SK-N-SH (cell line): ENCODE data around the gene CA12. TPM values are rescaled to one million over a fixed set of nuclear protein-coding genes. Genes with fewer than 3 reads are reported as not detected.

Source experiments
- CTCF ChIA-PET: fragments of 300-600, 350-600 bp; formaldehyde crosslinking; extraction: SDS; loops from one replicate; lab custom pipeline; 2021; lab: Yijun Ruan, JAX
- POLR2A ChIA-PET: fragments of 350-600 bp; sonication (Branson Sonifier 250); formaldehyde crosslinking; extraction: SDS; loops from one replicate; lab custom pipeline; 2020; ENCODE audit warnings: antibody characterized with exemption, inconsistent platforms; lab: Yijun Ruan, JAX
- DNase-seq: peaks from one replicate; pipeline ENCODE4 v3.0.0; 2012
- H2AFZ ChIP-seq: fragments of 200-600 bp; sonication (generic); 2 replicates; pipeline ENCODE4 v1.8.1; 2016; ENCODE audit warnings: antibody characterized with exemption, mild to moderate bottlenecking, low read depth
- H3F3A ChIP-seq: fragments of 200-600 bp; sonication (generic); replicated peaks from 2 replicates; pipeline ENCODE3; 2016; ENCODE audit warnings: antibody characterized with exemption, mild to moderate bottlenecking; ENCODE audit not compliant: insufficient read depth
- H3K27ac ChIP-seq, 2 experiments: fragments of 200-500 bp in 1 of 2; fragments of 200-600 bp in 1 of 2; sonication (Bioruptor generic) in 1 of 2; sonication (generic), shearing (Covaris generic) in 1 of 2; 2 replicates each; pipeline versions ENCODE4 v1.5.1 to v1.6.1; 2014 to 2016; ENCODE audit warnings: low read depth in 2 of 2, inconsistent platforms in 1 of 2, low read length in 1 of 2, mild to moderate bottlenecking in 1 of 2, mixed read lengths in 1 of 2
- H3K27me3 ChIP-seq: fragments of 200-600 bp; sonication (generic), shearing (Covaris generic); 2 replicates; pipeline ENCODE4 v1.6.1; 2016; ENCODE audit warnings: mixed run types; ENCODE audit not compliant: insufficient read depth
- H3K36me3 ChIP-seq, 2 experiments: fragments of 200-500 bp in 1 of 2; fragments of 200-600 bp in 1 of 2; sonication (Bioruptor generic) in 1 of 2; sonication (generic) in 1 of 2; replicated peaks in 1 of 2; 2 replicates each; pipeline versions ENCODE3 to v1.5.1; 2014 to 2016; ENCODE audit warnings: low read length in 1 of 2, mild to moderate bottlenecking in 1 of 2; ENCODE audit not compliant: insufficient read depth in 2 of 2, control insufficient read depth in 1 of 2
- H3K4me1 ChIP-seq, 2 experiments: fragments of 200-500 bp in 1 of 2; fragments of 200-600 bp in 1 of 2; sonication (Bioruptor generic) in 1 of 2; sonication (generic), shearing (Covaris generic) in 1 of 2; 2 replicates each; pipeline versions ENCODE4 v1.5.1 to v1.6.1; 2014 to 2016; ENCODE audit warnings: low read depth in 1 of 2, low read length in 1 of 2, mixed run types in 1 of 2; ENCODE audit not compliant: insufficient read depth in 2 of 2, control insufficient read depth in 1 of 2
- H3K4me2 ChIP-seq: fragments of 200-600 bp; sonication (generic), shearing (Covaris generic); 2 replicates; pipeline ENCODE4 v1.6.1; 2017; ENCODE audit warnings: mixed run types
- H3K4me3 ChIP-seq, 2 experiments: fragments of 200-500 bp in 1 of 2; fragments of 200-600 bp in 1 of 2; sonication (Bioruptor generic) in 1 of 2; sonication (generic), shearing (Covaris generic) in 1 of 2; 2 replicates each; pipeline versions ENCODE4 v1.5.1 to v1.8.1; 2014 to 2016; ENCODE audit warnings: low read depth in 2 of 2, inconsistent platforms in 1 of 2, low read length in 1 of 2, mild to moderate bottlenecking in 1 of 2, mixed read lengths in 1 of 2, moderate library complexity in 1 of 2
- H3K79me2 ChIP-seq: fragments of 200-600 bp; sonication (generic); 2 replicates; pipeline ENCODE4 v1.8.1; 2017; ENCODE audit warnings: mild to moderate bottlenecking; ENCODE audit not compliant: insufficient read depth
- H3K9ac ChIP-seq: fragments of 200-600 bp; sonication (generic); 2 replicates; pipeline ENCODE4 v1.6.1; 2017; ENCODE audit warnings: mixed run types
- H3K9me2 ChIP-seq: fragments of 200-600 bp; sonication (generic); 2 replicates; pipeline ENCODE4 v1.6.1; 2017; ENCODE audit warnings: mixed run types
- H3K9me3 ChIP-seq: fragments of 200-600 bp; sonication (generic); 2 replicates; pipeline ENCODE4 v1.6.1; 2017; ENCODE audit warnings: mixed run types, mild to moderate bottlenecking, moderate library complexity
- H4K20me1 ChIP-seq: fragments of 200-600 bp; sonication (generic); 2 replicates; pipeline ENCODE4 v1.6.1; 2017; ENCODE audit warnings: mild to moderate bottlenecking, mixed run types; ENCODE audit not compliant: insufficient read depth
- EP300 ChIP-seq, 2 experiments: IDR thresholded peaks; 2 replicates each; pipeline versions ENCODE4 v1.4.0 to v1.6.1; 2012; ENCODE audit warnings: borderline replicate concordance in 1 of 2, low read depth in 1 of 2, low read length in 1 of 2
- EZH2phosphoT487 ChIP-seq: fragments of 200-600 bp; sonication (generic); IDR thresholded peaks from 2 replicates; pipeline ENCODE4 v1.6.1; 2017; ENCODE audit warnings: low read depth, mixed run types, mild to moderate bottlenecking, antibody characterized with exemption, moderate library complexity, borderline replicate concordance
- FOXJ3 ChIP-seq: sonication (generic); formaldehyde crosslinking; IDR thresholded peaks from 2 replicates; pipeline ENCODE4 v1.5.1; 2020; ENCODE audit warnings: mild to moderate bottlenecking, missing genetic modification reagents
- JUND ChIP-seq: IDR thresholded peaks from 2 replicates; pipeline ENCODE4 v1.4.0; 2012
- NFIC ChIP-seq: IDR thresholded peaks from 2 replicates; pipeline ENCODE4 v1.4.0; 2012; ENCODE audit warnings: borderline replicate concordance
- POLR2AphosphoS5 ChIP-seq: IDR thresholded peaks from 2 replicates; pipeline ENCODE4 v1.6.1; 2012; ENCODE audit warnings: low read depth, low read length
- RAD21 ChIP-seq: IDR thresholded peaks from 2 replicates; pipeline ENCODE4 v1.6.1; 2012; ENCODE audit warnings: mild to moderate bottlenecking, low read length
- RCOR1 ChIP-seq: fragments of 150-350 bp; IDR thresholded peaks from 2 replicates; pipeline ENCODE4 v1.6.1; 2017; ENCODE audit warnings: antibody characterized with exemption, low read length
- RXRA ChIP-seq: IDR thresholded peaks from 2 replicates; pipeline ENCODE4 v1.4.0; 2012; ENCODE audit warnings: low read depth, mild to moderate bottlenecking, borderline replicate concordance
- SIN3A ChIP-seq: IDR thresholded peaks from 2 replicates; pipeline ENCODE4 v1.6.1; 2012; ENCODE audit warnings: low read depth, mild to moderate bottlenecking, low read length, moderate library complexity, borderline replicate concordance
- TAF1 ChIP-seq: IDR thresholded peaks from 2 replicates; pipeline ENCODE4 v1.6.1; 2012; ENCODE audit warnings: low read depth, mild to moderate bottlenecking, low read length, moderate library complexity, borderline replicate concordance
- YY1 ChIP-seq: IDR thresholded peaks from 2 replicates; pipeline ENCODE4 v1.4.0; 2012; ENCODE audit warnings: low read depth, mild to moderate bottlenecking
- WGBS: methylation state at CpG from one replicate; pipeline ENCODE4 v1.1.6; 2017; ENCODE audit warnings: low lambda C conversion rate; 5-methylcytosine and 5-hydroxymethylcytosine counted together
- polyA plus RNA-seq, 3 experiments: library from polyadenylated mRNA; depleted of rRNA; stranded (reverse); fragments of >200 nt; gene quantifications; 2 replicates each; pipeline ENCODE4 v1.2.3, GENCODE V29; 2012
- TF ChIP-seq, protein P1 (sequence below): IDR thresholded peaks from 2 replicates; pipeline ENCODE4; 2012
- TF ChIP-seq, protein P2 (sequence below): IDR thresholded peaks from 2 replicates; pipeline ENCODE4 v1.4.0; 2012; ENCODE audit warnings: low read depth, borderline replicate concordance
- TF ChIP-seq, protein P3 (sequence below): IDR thresholded peaks from 2 replicates; pipeline ENCODE4 v1.4.0; 2012; ENCODE audit warnings: low read depth, borderline replicate concordance
- TF ChIP-seq, protein P4 (sequence below): IDR thresholded peaks from 2 replicates; pipeline ENCODE4 v1.4.0; 2012; ENCODE audit warnings: low read depth

CA12 gene
- polyA plus RNA-seq, 1 of the 3 experiments (the other 2 are of a cell fraction) = 39.4 TPM

DNA sequence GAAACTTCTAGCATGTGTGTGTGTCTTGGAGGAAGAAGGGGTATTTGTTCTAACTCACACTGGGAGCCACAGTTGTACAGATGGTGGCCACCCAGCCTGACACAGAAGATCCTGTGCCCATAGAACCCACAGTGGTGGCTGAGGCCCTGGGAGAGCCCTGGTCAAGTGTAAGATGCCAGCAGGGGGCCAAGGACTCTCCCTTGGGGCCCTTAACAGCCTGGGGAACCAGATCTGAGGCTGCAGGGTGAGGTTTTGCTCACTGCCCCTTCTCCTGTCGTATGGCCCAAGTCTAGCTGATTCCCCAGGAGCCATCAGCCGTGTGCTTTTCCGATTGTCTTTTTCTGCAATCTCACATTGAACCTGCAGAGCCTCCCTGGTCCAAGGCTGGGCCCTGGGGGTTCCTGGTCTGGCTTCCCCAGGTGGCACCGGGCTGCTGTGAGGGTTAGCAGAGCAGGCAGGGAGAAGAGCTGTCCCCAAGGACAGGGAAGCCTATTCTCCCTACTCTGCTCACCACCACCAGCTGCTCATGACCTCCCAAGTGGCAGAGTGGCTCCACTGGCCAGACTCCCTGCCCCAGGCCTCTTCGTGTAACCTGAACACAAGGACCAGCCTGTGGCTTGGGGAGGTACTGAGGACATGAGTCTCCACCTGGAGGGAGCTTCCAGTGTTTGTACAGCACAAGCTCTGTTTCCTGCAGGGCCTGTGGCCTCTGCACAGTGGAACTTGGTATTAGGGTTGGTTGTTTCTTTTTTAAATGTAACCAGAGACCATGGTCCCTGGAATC lies 51.9 kb downstream of the CA12 start:
- Histone ChIP-seq H3F3A (peaks cover 13% of the 10 kb centered on the region), H3K9me2 (no peaks in the 10 kb centered on the region), H4K20me1 (no peaks in the 10 kb centered on the region), H3K4me2 (no peak overlapping the region), H3K9me3 (no peaks in the 10 kb centered on the region), H3K27me3 (no peaks in the 10 kb centered on the region), H3K4me3 (no peak overlapping the region), H3K79me2 (no peaks in the 10 kb centered on the region), H3K9ac (no peak overlapping the region), H2AFZ (no peak overlapping the region), H3K36me3 (peaks cover 0 to 4% of the 10 kb centered on the region in 2 experiments), H3K27ac (no peak overlapping the region), H3K4me1 (peaks cover 11% of the 10 kb centered on the region in 2 experiments; a peak in 3 of 4 replicates)
- TF ChIP-seq, protein P1, sequence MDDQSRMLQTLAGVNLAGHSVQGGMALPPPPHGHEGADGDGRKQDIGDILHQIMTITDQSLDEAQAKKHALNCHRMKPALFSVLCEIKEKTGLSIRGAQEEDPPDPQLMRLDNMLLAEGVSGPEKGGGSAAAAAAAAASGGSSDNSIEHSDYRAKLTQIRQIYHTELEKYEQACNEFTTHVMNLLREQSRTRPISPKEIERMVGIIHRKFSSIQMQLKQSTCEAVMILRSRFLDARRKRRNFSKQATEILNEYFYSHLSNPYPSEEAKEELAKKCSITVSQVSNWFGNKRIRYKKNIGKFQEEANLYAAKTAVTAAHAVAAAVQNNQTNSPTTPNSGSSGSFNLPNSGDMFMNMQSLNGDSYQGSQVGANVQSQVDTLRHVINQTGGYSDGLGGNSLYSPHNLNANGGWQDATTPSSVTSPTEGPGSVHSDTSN = no peak
- TF ChIP-seq POLR2AphosphoS5 = no peak
- no peak for TF ChIP-seq JUND
- TF ChIP-seq, protein P2, sequence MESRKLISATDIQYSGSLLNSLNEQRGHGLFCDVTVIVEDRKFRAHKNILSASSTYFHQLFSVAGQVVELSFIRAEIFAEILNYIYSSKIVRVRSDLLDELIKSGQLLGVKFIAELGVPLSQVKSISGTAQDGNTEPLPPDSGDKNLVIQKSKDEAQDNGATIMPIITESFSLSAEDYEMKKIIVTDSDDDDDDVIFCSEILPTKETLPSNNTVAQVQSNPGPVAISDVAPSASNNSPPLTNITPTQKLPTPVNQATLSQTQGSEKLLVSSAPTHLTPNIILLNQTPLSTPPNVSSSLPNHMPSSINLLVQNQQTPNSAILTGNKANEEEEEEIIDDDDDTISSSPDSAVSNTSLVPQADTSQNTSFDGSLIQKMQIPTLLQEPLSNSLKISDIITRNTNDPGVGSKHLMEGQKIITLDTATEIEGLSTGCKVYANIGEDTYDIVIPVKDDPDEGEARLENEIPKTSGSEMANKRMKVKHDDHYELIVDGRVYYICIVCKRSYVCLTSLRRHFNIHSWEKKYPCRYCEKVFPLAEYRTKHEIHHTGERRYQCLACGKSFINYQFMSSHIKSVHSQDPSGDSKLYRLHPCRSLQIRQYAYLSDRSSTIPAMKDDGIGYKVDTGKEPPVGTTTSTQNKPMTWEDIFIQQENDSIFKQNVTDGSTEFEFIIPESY = no peak
- TF ChIP-seq, protein P3, sequence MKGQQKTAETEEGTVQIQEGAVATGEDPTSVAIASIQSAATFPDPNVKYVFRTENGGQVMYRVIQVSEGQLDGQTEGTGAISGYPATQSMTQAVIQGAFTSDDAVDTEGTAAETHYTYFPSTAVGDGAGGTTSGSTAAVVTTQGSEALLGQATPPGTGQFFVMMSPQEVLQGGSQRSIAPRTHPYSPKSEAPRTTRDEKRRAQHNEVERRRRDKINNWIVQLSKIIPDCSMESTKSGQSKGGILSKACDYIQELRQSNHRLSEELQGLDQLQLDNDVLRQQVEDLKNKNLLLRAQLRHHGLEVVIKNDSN = no peak
- no peak for TF ChIP-seq SIN3A
- TF ChIP-seq NFIC = no peak
- CTCF ChIA-PET = interaction anchor here (1.1 kb wide), 1 partner anchor 29 kb away, joined by 3 read pairs; no protein-coding TSS in a partner anchor
- 96% methylated on average over 4 of the region's 5 CpGs for WGBS
- POLR2A ChIA-PET = no interaction called here
- DNase-seq = no peak

DNA sequence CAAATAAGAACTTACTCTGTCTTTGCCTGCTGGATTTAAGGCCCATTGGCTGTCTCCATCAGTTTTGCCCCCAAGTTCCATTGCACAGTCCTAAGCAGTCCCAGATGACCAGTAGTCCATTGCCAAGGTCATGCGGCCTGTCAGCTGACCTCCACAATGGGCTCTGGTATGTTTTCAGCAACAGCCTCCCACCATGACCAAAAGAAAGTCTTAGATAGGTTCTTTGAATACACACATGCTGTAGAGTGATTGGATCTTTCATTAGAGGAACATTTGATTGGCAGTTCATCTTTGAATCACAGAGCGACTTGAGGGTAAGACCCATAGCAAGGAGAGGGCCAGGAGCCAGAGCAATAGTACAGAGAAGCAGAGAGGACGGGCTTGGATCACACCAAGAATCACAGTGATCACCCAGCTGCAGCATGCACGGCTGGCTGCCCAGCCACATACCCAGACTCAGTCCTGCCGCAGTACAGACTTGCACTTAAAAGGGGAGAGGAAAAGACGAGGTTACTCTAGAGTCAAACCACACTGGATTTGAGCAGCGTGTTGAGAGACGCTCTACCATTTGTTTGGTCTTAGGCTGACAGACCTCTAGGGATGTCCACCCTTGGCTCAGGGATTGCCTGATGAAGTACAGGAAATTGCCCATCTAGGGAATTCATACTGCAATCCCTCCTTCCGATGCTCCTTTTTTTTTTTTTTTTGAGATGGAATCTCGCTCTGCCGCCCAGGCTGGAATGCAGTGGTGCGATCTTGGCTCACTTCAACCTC lies 53.8 kb downstream of the CA12 start:
- Histone ChIP-seq H3K9me2 (no peaks in the 10 kb centered on the region), H3K4me2 (no peak overlapping the region), H4K20me1 (no peaks in the 10 kb centered on the region), H3F3A (peaks cover 10% of the 10 kb centered on the region), H3K9ac (no peak overlapping the region), H3K36me3 (peaks cover 0 to 4% of the 10 kb centered on the region in 2 experiments), H3K9me3 (no peaks in the 10 kb centered on the region), H3K4me3 (no peak overlapping the region), H3K4me1 (peaks cover 10 to 14% of the 10 kb centered on the region in 2 experiments; a peak in 3 of 4 replicates), H3K27me3 (no peaks in the 10 kb centered on the region), H2AFZ (no peak overlapping the region), H3K79me2 (no peaks in the 10 kb centered on the region), H3K27ac (no peak overlapping the region)
- no peak for DNase-seq
- CTCF ChIA-PET = interaction anchor here (1.4 kb wide), 1 partner anchor 280 kb away, joined by 3 read pairs; no protein-coding TSS in a partner anchor
- WGBS = 98% methylated on average over 12 of the region's 12 CpGs
- POLR2A ChIA-PET = no interaction called here
- TF ChIP-seq YY1 (no peak), RAD21 (no peak), RCOR1 (no peak), NFIC (no peak), EZH2phosphoT487 (no peak), EP300 (IDR thresholded peaks at IDR 0.05; ENCODE audit: borderline replicate concordance in 1 of 2, low read depth in 1 of 2, low read length in 1 of 2) (no peak), TAF1 (no peak), RXRA (no peak), FOXJ3 (CRISPR knock-in tag) (no peak)
- TF ChIP-seq, protein P2 = no peak
- TF ChIP-seq, protein P4, sequence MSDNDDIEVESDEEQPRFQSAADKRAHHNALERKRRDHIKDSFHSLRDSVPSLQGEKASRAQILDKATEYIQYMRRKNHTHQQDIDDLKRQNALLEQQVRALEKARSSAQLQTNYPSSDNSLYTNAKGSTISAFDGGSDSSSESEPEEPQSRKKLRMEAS = no peak
